HuH-7 (cell line): Measurements from ENCODE around the gene YKT6.

ENCODE experiments used
- DNase-seq: peaks from one replicate; pipeline ENCODE4 v3.0.0; 2011; ENCODE audit warnings: low spot score

The YKT6 gene

GRCh38 chr7:44259547-44260457 lies 59.0 kb downstream of the YKT6 start:
- DNase-seq, result no peak

DNA sequence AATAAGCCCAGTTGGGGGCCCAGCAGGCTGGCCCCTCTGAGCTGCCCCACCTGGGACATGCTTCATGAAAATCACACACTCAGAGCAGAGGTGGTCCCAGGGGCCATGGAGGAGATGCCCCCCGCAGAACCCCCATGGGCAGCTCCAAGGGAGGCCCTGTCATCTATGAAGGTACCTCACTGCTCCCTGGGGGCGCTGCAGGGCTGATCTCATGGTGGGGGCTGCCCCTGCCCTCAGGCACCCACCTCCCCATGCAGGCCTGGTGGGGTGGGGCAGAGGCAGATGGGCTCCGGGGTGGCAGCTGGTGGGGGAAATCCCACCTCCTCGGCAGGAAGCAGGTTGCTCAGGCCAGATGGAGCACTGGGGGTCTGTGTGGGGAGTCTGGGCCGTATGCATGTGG lies 60.5 kb downstream of the YKT6 start:
- no peak for DNase-seq

GRCh38 chr7:44262031-44262430 lies 61.3 kb downstream of the YKT6 start:
- DNase-seq, result no peak

- DNase-seq, result no peak
These were observed 62.7 kb downstream of the YKT6 start for GRCh38 chr7:44263326-44264082.
